OCI-LY3 (cell line): Measurements from ENCODE around the gene OR8H2.
"Not testable (repeated sequence)": the region's sequence is repeated elsewhere in the genome, so short reads cannot be mapped to it uniquely, and the experiment has no call there.

Experiments
- H2AFZ ChIP-seq: fragments of 200-600, 300-600 bp; shearing (Covaris generic); 2 replicates; pipeline ENCODE4 v1.6.0; 2014; ENCODE audit warnings: antibody characterized with exemption, low read depth, low read length
- H3K27ac ChIP-seq: fragments of 200-600, 300-600 bp; sonication (generic); 2 replicates; pipeline ENCODE4 v1.5.1; 2014; ENCODE audit warnings: mild to moderate bottlenecking, low read length, moderate library complexity, mixed read lengths
- H3K27me3 ChIP-seq: fragments of 200-600, 300-600 bp; sonication (generic); 2 replicates; pipeline ENCODE4 v1.6.1; 2014; ENCODE audit warnings: low read depth, low read length, mixed read lengths
- H3K36me3 ChIP-seq: fragments of 200-600, 300-600 bp; sonication (generic); replicated peaks from 2 replicates; pipeline ENCODE3; 2014; ENCODE audit warnings: low read depth, low read length, mixed read lengths
- H3K4me1 ChIP-seq: fragments of 300-600, 200-600 bp; sonication (generic); 2 replicates; pipeline ENCODE4 v1.6.1; 2014; ENCODE audit warnings: low read length, mixed read lengths
- H3K4me2 ChIP-seq: fragments of 200-600, 300-600 bp; sonication (generic); 2 replicates; pipeline ENCODE4 v1.6.1; 2014; ENCODE audit warnings: low read length, mixed read lengths
- H3K4me3 ChIP-seq: fragments of 300-600, 200-600 bp; sonication (generic); 2 replicates; pipeline ENCODE4 v1.5.1; 2014; ENCODE audit warnings: antibody characterized with exemption, mild to moderate bottlenecking, low read length, moderate library complexity
- H3K79me2 ChIP-seq: fragments of 300-600, 200-600 bp; shearing (Covaris generic); 2 replicates; pipeline ENCODE4 v1.6.1; 2014; ENCODE audit warnings: mild to moderate bottlenecking, low read length, mixed read lengths
- H3K9ac ChIP-seq: fragments of 300-600, 200-600 bp; shearing (Covaris generic); 2 replicates; pipeline ENCODE4 v1.6.0; 2014; ENCODE audit warnings: mild to moderate bottlenecking, low read length, moderate library complexity
- H3K9me3 ChIP-seq: fragments of 200-600, 300-600 bp; shearing (Covaris generic); 2 replicates; pipeline ENCODE4 v1.6.1; 2014; ENCODE audit warnings: low read length, mixed read lengths; ENCODE audit not compliant: insufficient read depth
- H4K20me1 ChIP-seq: fragments of 200-600, 300-600 bp; sonication (generic); 2 replicates; pipeline ENCODE4 v1.6.1; 2016; ENCODE audit warnings: low read length, mixed read lengths; ENCODE audit not compliant: insufficient read depth
- EZH2phosphoT487 ChIP-seq: fragments of 200-600 bp; shearing (Covaris generic); IDR thresholded peaks from 2 replicates; pipeline ENCODE4 v1.6.1; 2018; ENCODE audit warnings: antibody characterized with exemption, mixed run types, low read depth
- TF ChIP-seq, protein P1 (sequence below): fragments of 200-600, 300-600 bp; sonication (generic); IDR thresholded peaks from 2 replicates; pipeline ENCODE4 v1.5.1; 2014; ENCODE audit warnings: antibody characterized with exemption, low read length, low read depth

The OR8H2 gene

DNA sequence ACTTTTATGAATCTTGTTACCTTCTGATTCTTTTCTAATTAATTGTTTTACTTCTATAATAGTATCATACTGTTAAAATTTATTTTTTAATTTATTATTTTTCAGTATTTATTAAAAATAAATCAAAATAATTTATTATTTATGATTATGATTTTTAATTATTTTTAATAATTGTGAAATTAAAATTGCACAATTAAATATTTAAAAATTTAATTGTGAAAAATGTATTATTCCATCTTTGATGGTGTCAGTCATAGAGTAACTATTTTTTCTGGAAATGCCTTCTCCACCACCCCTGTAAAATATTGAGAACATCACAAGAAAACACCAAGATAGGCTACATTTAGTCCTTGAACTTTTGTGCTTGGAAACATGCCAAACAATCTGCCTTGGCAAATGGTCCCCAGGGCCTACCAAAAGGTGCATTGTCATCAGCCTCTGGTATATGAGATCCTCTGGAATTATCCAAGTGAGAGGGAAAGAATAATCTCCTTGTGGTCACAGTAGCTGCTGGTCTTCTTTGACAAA is at the start of gene OR8H2:
Gene OR8H2, plus strand, starts transcription at position 478 of the 528 bp plus-strand sequence. CDS start 1,356 bp downstream, outside the sequence.
- H2AFZ ChIP-seq: no peak within 1 kb of the TSS
- H3K9ac ChIP-seq: no peak within 1 kb of the TSS
- TF ChIP-seq, protein P1, sequence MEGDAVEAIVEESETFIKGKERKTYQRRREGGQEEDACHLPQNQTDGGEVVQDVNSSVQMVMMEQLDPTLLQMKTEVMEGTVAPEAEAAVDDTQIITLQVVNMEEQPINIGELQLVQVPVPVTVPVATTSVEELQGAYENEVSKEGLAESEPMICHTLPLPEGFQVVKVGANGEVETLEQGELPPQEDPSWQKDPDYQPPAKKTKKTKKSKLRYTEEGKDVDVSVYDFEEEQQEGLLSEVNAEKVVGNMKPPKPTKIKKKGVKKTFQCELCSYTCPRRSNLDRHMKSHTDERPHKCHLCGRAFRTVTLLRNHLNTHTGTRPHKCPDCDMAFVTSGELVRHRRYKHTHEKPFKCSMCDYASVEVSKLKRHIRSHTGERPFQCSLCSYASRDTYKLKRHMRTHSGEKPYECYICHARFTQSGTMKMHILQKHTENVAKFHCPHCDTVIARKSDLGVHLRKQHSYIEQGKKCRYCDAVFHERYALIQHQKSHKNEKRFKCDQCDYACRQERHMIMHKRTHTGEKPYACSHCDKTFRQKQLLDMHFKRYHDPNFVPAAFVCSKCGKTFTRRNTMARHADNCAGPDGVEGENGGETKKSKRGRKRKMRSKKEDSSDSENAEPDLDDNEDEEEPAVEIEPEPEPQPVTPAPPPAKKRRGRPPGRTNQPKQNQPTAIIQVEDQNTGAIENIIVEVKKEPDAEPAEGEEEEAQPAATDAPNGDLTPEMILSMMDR: no peak

GRCh38 chr11:56056366-56056765 is 47.1 kb upstream of the OR8H2 start:
- H3K9ac ChIP-seq, H3K36me3 ChIP-seq, H3K9me3 ChIP-seq, H3K27me3 ChIP-seq, H3K4me2 ChIP-seq, H3K27ac ChIP-seq, H3K4me3 ChIP-seq, H3K79me2 ChIP-seq, H3K4me1 ChIP-seq, H4K20me1 ChIP-seq, H2AFZ ChIP-seq: not testable (repeated sequence)

More for the DNA sequence above, at the start of gene OR8H2:
- Histone ChIP-seq H3K27me3 (no peaks in the 10 kb centered on the region), H3K4me2 (no peak within 1 kb of the TSS), H3K36me3 (no peaks in the 10 kb centered on the region), H3K27ac (no peak within 1 kb of the TSS), H3K9me3 (no peaks in the 10 kb centered on the region), H3K79me2 (no peaks in the 10 kb centered on the region), H3K4me1 (no peaks in the 10 kb centered on the region), H4K20me1 (no peaks in the 10 kb centered on the region), H3K4me3 (no peak within 1 kb of the TSS)

GRCh38 chr11:56057661-56058237 is 45.7 kb upstream of the OR8H2 start:
- H3K9ac ChIP-seq, H3K79me2 ChIP-seq, H3K4me3 ChIP-seq, H4K20me1 ChIP-seq, H3K27me3 ChIP-seq, H3K9me3 ChIP-seq, H3K36me3 ChIP-seq, H3K27ac ChIP-seq, H3K4me1 ChIP-seq, H2AFZ ChIP-seq, H3K4me2 ChIP-seq: not testable (repeated sequence)

GRCh38 chr11:56058260-56058780 is 45.2 kb upstream of the OR8H2 start:
- not testable (repeated sequence) for H3K27me3 ChIP-seq, H3K9me3 ChIP-seq, H3K4me1 ChIP-seq, H3K36me3 ChIP-seq, H3K9ac ChIP-seq, H2AFZ ChIP-seq, H4K20me1 ChIP-seq, H3K79me2 ChIP-seq, H3K4me3 ChIP-seq, H3K4me2 ChIP-seq, H3K27ac ChIP-seq

DNA sequence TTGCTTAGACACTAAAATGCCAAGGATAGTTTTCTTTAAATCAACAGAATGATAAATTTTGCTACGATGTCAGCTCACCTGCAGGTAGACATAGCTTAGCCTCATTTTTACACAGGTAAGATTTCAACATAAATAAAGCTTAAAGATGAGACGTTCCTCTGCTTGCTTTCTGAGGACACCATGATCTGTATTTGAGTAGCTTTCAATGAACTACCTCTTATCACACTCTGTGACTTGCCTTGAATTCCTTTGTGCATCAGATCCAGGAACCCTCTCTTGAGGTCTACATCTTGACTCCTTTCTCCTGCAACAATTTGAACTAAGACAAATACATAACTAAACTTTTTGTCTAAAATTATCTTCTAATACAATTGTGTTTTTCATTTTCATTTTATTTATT is 36.5 kb upstream of the OR8H2 start:
- Histone ChIP-seq H3K4me3 (no peak overlapping the region), H4K20me1 (no peaks in the 10 kb centered on the region), H3K9me3 (no peaks in the 10 kb centered on the region), H3K27ac (no peak overlapping the region), H2AFZ (no peak overlapping the region), H3K27me3 (no peaks in the 10 kb centered on the region), H3K36me3 (no peaks in the 10 kb centered on the region), H3K79me2 (no peaks in the 10 kb centered on the region), H3K4me2 (no peak overlapping the region), H3K9ac (no peak overlapping the region), H3K4me1 (0 out of 2 replicates have a peak, but pooled peaks cover 3% of the 10 kb centered on the region)
- TF ChIP-seq, protein P1: no peak
- TF ChIP-seq EZH2phosphoT487: no peak
